ENCODE data around the gene SARS2. TPM values are rescaled to one million over a fixed set of nuclear protein-coding genes. Genes with fewer than 3 reads are reported as not detected.
"Not testable (repeated sequence)": the region's sequence is repeated elsewhere in the genome, so short reads cannot be mapped to it uniquely, and the experiment has no call there.

Gene SARS2
- total RNA-seq, 1 donor from 2014 or later, result 32.3 TPM

DNA sequence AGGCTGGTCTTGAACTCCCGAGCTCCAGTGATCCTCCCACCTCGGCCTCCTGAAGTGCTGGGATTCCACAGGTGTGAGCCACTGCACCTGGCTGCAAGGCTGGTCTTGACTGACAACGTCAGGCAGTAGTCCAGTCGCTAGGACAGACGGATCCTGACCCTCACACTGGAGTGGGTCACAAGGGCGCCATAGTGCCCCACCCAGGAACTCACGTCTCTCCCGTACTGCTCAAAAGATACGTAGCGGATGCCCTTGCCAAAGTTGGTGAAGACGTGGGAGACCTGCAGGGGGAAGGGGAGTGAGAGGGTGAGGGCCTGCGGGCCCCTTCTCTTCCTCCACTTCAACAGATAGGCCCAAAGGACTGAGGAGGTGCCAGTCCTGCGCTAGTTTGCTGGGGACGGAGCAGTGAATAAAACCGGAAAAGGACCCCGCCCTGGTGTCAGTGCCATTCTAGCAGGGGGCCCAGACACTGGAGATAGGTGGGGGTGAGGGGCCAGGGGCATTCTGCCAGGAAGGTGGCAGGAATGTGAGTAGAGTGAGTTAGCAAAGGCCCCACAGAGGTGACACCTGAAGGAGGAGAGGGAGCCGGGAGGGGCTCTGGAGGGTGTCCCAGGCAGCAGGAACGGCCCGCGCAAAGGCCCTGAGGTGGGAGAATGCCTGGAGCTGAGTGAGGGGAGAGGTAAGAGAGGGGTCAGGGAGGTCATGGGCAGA, 12.1 kb upstream of the SARS2 start:
- no peak for DNase-seq (ENCODE audit: extremely low spot score, unreplicated experiment)
- Mint-ChIP-seq H3K4me1 (ENCODE audit: unreplicated experiment) (peaks cover 9% of the 10 kb centered on the region), H3K27ac (no peak overlapping the region), H3K36me3 (peaks cover 9% of the 10 kb centered on the region), H3K4me3 (no peak overlapping the region), H3K9me3 (no peaks in the 10 kb centered on the region), H3K27me3 (no peaks in the 10 kb centered on the region)
- TF ChIP-seq, protein P1, sequence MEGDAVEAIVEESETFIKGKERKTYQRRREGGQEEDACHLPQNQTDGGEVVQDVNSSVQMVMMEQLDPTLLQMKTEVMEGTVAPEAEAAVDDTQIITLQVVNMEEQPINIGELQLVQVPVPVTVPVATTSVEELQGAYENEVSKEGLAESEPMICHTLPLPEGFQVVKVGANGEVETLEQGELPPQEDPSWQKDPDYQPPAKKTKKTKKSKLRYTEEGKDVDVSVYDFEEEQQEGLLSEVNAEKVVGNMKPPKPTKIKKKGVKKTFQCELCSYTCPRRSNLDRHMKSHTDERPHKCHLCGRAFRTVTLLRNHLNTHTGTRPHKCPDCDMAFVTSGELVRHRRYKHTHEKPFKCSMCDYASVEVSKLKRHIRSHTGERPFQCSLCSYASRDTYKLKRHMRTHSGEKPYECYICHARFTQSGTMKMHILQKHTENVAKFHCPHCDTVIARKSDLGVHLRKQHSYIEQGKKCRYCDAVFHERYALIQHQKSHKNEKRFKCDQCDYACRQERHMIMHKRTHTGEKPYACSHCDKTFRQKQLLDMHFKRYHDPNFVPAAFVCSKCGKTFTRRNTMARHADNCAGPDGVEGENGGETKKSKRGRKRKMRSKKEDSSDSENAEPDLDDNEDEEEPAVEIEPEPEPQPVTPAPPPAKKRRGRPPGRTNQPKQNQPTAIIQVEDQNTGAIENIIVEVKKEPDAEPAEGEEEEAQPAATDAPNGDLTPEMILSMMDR (conservative IDR thresholded peaks at IDR 0.05), result no peak

DNA sequence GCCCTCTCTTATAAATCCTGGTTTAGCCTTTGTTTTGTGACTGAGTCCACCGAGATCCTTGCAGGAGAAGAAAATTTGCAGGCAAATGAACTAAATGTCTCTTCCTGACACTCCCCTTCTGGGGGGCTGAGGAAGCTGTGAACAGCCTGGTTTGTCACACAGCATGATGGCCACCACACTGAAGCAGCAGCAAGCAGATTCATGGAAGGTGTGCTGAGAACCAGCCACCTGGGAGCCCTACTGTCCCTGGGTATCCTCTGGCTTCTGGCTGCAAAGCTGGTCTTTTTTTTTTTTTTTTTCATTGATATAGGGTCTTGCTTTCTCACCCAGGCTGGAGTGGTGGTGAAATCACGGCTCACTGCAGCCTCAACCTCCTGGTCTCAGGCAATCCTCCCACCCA, 11.4 kb upstream of the SARS2 start:
- no peaks in the 10 kb centered on the region for H3K27me3 Mint-ChIP-seq
- no peak for DNase-seq (ENCODE audit: extremely low spot score, unreplicated experiment)
- H3K27ac Mint-ChIP-seq, result no peak overlapping the region

DNA sequence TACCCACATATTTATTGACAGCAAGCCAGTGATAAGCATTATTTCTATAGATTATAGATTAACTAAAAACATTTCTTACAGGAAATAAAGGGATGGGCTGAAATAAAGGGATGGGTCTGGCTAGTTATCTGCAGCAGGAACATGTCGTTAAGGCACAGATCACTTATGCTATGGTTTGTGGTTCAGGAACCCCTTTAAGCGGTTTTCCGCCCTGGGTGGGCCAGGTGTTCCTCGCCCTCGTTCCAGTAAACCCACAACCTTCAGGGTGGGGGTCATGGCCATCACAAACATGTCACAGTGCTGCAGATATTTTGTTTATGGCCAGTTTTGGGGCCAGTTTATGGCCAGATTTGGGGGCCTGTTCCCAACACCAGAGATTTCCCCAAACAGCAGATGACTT, 10.9 kb upstream of the SARS2 start:
- H3K27me3 Mint-ChIP-seq; DNase-seq (ENCODE audit: extremely low spot score, unreplicated experiment); H3K27ac Mint-ChIP-seq; H3K4me3 Mint-ChIP-seq; H3K4me1 Mint-ChIP-seq (ENCODE audit: unreplicated experiment); H3K9me3 Mint-ChIP-seq; H3K36me3 Mint-ChIP-seq: not testable (repeated sequence)

More for the DNA sequence above, 11.4 kb upstream of the SARS2 start:
- Mint-ChIP-seq H3K36me3 (peaks cover 9% of the 10 kb centered on the region), H3K4me3 (no peak overlapping the region), H3K9me3 (no peaks in the 10 kb centered on the region), H3K4me1 (ENCODE audit: unreplicated experiment) (peaks cover 9% of the 10 kb centered on the region)
- TF ChIP-seq, protein P1 (conservative IDR thresholded peaks at IDR 0.05), result no peak

DNA sequence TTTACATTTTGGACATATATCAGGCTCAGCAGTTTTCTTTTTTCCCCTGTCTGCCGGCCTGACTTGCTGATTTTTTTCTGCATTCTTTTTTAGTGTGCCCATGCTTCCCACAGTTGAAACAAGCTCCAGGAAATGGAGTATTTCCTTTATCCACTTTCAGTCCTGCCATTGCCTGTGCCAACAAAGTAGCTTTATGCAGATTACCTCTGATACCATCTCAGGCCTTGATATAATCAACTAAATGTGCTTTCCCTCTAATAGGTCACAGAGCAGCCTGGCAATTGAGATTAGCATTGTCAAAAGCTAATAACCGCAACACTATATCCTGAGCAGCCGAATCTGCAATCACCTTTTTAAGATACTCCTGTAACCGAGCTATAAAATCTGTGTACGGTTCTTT, 9.4 kb upstream of the SARS2 start:
- no peaks in the 10 kb centered on the region for H3K9me3 Mint-ChIP-seq
- no peak overlapping the region for H3K27ac Mint-ChIP-seq
- no peak overlapping the region for H3K4me3 Mint-ChIP-seq
- H3K27me3 Mint-ChIP-seq, result no peaks in the 10 kb centered on the region
- peaks cover 16% of the 10 kb centered on the region for H3K36me3 Mint-ChIP-seq
- DNase-seq (ENCODE audit: extremely low spot score, unreplicated experiment), result no peak
- TF ChIP-seq, protein P1 (conservative IDR thresholded peaks at IDR 0.05), result no peak
- peaks cover 9% of the 10 kb centered on the region for H3K4me1 Mint-ChIP-seq (ENCODE audit: unreplicated experiment)

DNA sequence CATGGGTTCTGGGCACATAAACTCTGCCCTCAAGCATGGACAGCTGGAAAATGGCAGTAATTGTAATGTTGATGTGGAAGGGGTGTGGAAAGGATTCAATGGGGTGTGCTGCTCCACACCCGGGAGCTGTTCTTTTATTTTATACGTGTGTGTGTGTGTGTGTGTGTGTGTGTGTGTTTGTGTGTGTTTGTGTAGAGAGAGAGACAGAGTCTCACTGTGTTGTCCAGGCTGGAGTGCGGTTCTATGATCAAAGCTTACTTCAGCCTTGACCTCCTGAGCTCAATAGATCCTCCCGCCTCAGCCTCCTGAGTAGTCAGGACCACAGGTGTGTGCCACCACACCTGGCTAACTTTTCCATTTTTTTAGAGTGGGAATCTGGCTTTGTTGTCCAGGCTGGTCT, 3.0 kb upstream of the SARS2 start:
- no peak for DNase-seq (ENCODE audit: extremely low spot score, unreplicated experiment)
- Mint-ChIP-seq H3K36me3 (peaks cover 28% of the 10 kb centered on the region), H3K27me3 (no peaks in the 10 kb centered on the region), H3K4me3 (peak overlapping the region; percentile 20), H3K9me3 (peaks cover 5% of the 10 kb centered on the region), H3K4me1 (ENCODE audit: unreplicated experiment) (peaks cover 18% of the 10 kb centered on the region), H3K27ac (no peak overlapping the region)
- TF ChIP-seq, protein P1 (conservative IDR thresholded peaks at IDR 0.05), result no peak

DNA sequence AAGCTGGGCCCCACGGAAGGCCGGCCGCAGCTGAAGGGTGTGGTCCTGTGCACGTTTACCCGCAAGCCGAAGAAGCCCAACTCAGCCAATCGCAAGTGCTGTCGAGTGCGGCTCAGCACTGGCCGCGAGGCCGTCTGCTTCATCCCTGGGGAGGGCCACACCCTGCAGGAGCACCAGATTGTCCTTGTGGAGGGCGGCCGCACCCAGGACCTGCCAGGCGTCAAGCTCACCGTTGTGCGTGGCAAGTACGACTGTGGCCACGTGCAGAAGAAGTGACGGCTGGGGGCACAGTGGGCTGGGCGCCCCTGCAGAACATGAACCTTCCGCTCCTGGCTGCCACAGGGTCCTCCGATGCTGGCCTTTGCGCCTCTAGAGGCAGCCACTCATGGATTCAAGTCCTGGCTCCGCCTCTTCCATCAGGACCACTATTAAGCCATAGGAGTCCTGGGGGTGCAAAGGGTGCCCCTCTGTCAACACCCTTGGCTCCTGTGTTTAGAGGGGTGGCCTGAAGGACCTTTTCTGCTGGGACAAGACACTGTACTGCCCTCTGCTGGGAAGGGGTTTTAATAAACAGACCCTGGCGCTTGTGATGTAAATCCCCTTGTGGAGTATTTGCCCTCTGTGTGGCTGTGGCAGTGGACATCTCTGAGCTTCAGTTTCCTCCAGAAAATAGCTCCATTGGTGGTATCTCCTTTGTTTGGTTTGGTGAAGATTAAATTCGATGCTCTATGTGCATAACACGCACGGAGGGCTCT, 2.0 kb upstream of the SARS2 start:
- H3K4me1 Mint-ChIP-seq (ENCODE audit: unreplicated experiment), result peaks cover 18% of the 10 kb centered on the region
- peak overlapping the region; percentile 21 for H3K27ac Mint-ChIP-seq
- DNase-seq (ENCODE audit: extremely low spot score, unreplicated experiment), result no peak
- peaks cover 28% of the 10 kb centered on the region for H3K36me3 Mint-ChIP-seq
- H3K4me3 Mint-ChIP-seq, result peak overlapping the region; percentile 62
- no peaks in the 10 kb centered on the region for H3K27me3 Mint-ChIP-seq
- TF ChIP-seq, protein P1 (conservative IDR thresholded peaks at IDR 0.05), result peak; percentile 62
- H3K9me3 Mint-ChIP-seq, result peaks cover 5% of the 10 kb centered on the region
